Measurements from ENCODE around the gene PRCD. TPM values are rescaled to one million over a fixed set of nuclear protein-coding genes. Genes with fewer than 3 reads are reported as not detected.
A peak's percentile ranks its signal among the peaks of the same experiment; 100 is the strongest.

Gene PRCD
- polyA plus RNA-seq, 1 of the 3 experiments (the other 2 are of a cell fraction), result 2.2 TPM

DNA sequence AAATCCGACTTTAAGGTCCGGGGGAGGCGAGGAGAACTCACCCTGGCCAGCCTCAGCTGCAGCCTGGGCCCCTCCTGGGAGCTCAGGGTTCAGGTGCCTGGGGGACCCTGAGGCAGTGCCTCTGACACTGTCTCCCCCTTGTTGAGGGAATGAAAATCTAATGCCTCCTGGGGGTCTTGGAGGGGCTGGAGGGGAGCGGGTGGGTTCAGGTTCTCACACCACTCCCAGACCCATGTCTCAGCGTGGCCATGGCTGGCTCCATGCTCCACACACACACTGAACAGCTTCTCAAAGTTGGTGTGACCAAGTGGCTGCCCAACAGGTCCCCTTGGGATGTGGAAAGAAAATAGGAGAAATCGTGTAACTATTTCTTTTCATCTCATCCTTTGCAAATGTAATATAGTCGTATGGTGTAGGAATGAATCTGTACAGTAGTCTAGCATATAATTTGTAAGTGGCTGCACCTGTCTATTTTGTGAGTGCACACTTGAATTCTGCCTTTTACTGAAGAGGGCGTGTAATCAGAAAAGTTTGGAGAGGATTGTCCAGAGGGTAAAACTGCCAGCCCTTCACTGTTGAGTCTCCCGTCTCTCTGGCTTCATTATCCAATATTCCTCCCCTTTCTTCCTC lies 788 bp upstream of the PRCD start:
- peaks cover 48% of the 10 kb centered on the region for H3K27me3 ChIP-seq (ENCODE audit: insufficient read depth)
- H3K9ac ChIP-seq, result no peak overlapping the region
- H3K4me3 ChIP-seq (ENCODE audit: low read depth in 2 of 2, low read length in 1 of 2), result no peak overlapping the region; a peak in 1 of 4 replicates
- H3K79me2 ChIP-seq (ENCODE audit: insufficient read depth), result no peaks in the 10 kb centered on the region
- H3K4me1 ChIP-seq (ENCODE audit: control insufficient read depth in 1 of 2, insufficient read depth in 2 of 2, low read depth in 1 of 2, low read length in 1 of 2), result peaks cover 3 to 85% of the 10 kb centered on the region in 2 experiments; a peak in 3 of 4 replicates
- H4K20me1 ChIP-seq (ENCODE audit: insufficient read depth), result no peaks in the 10 kb centered on the region
- H3K9me3 ChIP-seq, result no peaks in the 10 kb centered on the region
- no peaks in the 10 kb centered on the region for H3K36me3 ChIP-seq (replicated peaks in 1 of 2; ENCODE audit: control insufficient read depth in 1 of 2, insufficient read depth in 2 of 2, low read length in 1 of 2)
- no peak overlapping the region for H3K4me2 ChIP-seq
- ChIA-PET POLR2A (interaction anchor here (1.9 to 2.1 kb wide), 2 partner anchors 10 to 11 kb away, joined by 9 to 34 read pairs; no protein-coding TSS in a partner anchor), CTCF (interaction anchor here (0.6 to 15.7 kb wide), 7 partner anchors 3 to 142 kb away, joined by 3 to 679 read pairs (median 29); partner anchors contain the start of genes CYGB and PRCD)
- H3K27ac ChIP-seq (ENCODE audit: low read depth in 2 of 2, low read length in 1 of 2), result peak overlapping the region in 1 of 2 experiments; percentile 99; a peak in 2 of 4 replicates
- no peaks in the 10 kb centered on the region for H3K9me2 ChIP-seq
- WGBS (ENCODE audit: low lambda C conversion rate), result 84% methylated on average over 9 of the region's 9 CpGs
- DNase-seq, result no peak
- no peak for TF ChIP-seq RXRA (IDR thresholded peaks at IDR 0.05; ENCODE audit: borderline replicate concordance, low read depth)
- no peak overlapping the region for H2AFZ ChIP-seq (ENCODE audit: low read depth)
- peaks cover 3% of the 10 kb centered on the region for H3F3A ChIP-seq (replicated peaks; ENCODE audit: insufficient read depth)

DNA sequence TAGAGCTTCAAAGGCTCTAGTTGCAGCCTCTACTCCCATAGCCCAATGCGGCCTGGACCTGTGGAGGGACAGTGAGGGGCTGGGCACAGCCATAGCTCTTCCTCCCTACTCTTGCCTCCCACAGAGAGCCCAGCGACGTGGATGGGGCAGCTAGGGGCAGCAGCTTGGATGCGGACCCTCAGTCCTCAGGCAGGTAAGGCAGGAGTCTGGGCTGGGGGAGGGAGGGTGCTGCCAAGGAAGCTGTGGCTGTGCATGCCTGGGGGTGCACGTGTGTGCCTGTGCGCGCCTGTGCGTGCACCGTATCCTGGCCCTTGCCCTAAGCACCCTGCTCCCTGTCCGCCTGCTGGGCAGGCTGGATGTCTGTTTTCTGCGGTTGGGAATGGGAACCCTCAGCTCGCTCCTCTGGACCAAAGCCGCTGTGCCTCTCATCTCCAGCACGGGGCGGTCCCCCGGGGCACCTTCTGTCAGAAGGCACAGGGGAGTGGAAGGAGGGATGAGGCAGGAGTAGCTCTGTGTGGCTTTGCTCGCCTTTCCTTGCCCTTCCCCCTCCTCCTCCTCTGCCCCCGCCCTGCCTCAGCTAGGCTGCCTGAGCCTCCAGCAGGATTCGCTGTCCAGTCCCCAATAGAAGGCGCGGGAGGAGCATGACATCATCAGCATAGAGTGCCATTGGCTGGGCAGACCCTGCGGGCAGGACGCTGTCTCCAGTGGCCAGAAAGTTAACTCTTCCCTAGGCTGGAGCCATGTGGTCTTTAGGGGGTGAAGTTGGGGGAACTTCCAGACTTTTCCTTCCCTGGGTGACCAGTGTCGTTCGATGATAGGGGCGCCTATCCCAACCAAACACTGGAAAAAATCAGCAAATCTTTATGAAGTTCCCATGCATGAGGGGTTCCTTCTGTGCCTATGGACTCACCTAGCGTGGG lies 797 bp downstream of the PRCD start:
- peaks cover 42% of the 10 kb centered on the region for H3K27me3 ChIP-seq (ENCODE audit: insufficient read depth)
- peak; percentile 93 for DNase-seq
- no peaks in the 10 kb centered on the region for H3K9me2 ChIP-seq
- 8% methylated on average over 19 of the region's 27 CpGs for WGBS (ENCODE audit: low lambda C conversion rate)
- peak overlapping the region; percentile 75; the same call in 1 of the 2 replicates for H2AFZ ChIP-seq (ENCODE audit: low read depth)
- H3K36me3 ChIP-seq (replicated peaks in 1 of 2; ENCODE audit: control insufficient read depth in 1 of 2, insufficient read depth in 2 of 2, low read length in 1 of 2), result no peaks in the 10 kb centered on the region
- H4K20me1 ChIP-seq (ENCODE audit: insufficient read depth), result no peaks in the 10 kb centered on the region
- no peaks in the 10 kb centered on the region for H3K9me3 ChIP-seq
- no peaks in the 10 kb centered on the region for H3K79me2 ChIP-seq (ENCODE audit: insufficient read depth)
- H3K27ac ChIP-seq (ENCODE audit: low read depth in 2 of 2, low read length in 1 of 2), result peak overlapping the region in 1 of 2 experiments; percentile 99; a peak in 2 of 4 replicates
- peak overlapping the region; percentile 37 to 41 for H3K4me3 ChIP-seq (ENCODE audit: low read depth in 2 of 2, low read length in 1 of 2)
- peaks cover 10 to 88% of the 10 kb centered on the region in 2 experiments; a peak in 3 of 4 replicates for H3K4me1 ChIP-seq (ENCODE audit: control insufficient read depth in 1 of 2, insufficient read depth in 2 of 2, low read depth in 1 of 2, low read length in 1 of 2)
- H3F3A ChIP-seq (replicated peaks; ENCODE audit: insufficient read depth), result peaks cover 3% of the 10 kb centered on the region
- ChIA-PET POLR2A (interaction anchor here (0.5 to 2.1 kb wide), 10 partner anchors 11 to 548 kb away, joined by 3 to 34 read pairs (median 4); no protein-coding TSS in a partner anchor), CTCF (interaction anchor here (0.7 to 15.7 kb wide), 10 partner anchors 8 to 1282 kb away, joined by 3 to 679 read pairs (median 4); partner anchors contain the start of gene CYGB)
- H3K4me2 ChIP-seq, result peak overlapping the region; percentile 57
- H3K9ac ChIP-seq, result no peak overlapping the region
- TF ChIP-seq MEF2A (IDR thresholded peaks at IDR 0.05; ENCODE audit: borderline replicate concordance, low read depth) (no peak), FOSL2 (IDR thresholded peaks at IDR 0.05; ENCODE audit: borderline replicate concordance, low read depth) (no peak), GATA2 (CRISPR knock-in tag; IDR thresholded peaks at IDR 0.05) (no peak), CHD2 (IDR thresholded peaks at IDR 0.05; ENCODE audit: low read length, partially characterized antibody) (peak; percentile 96), NFIC (IDR thresholded peaks at IDR 0.05; ENCODE audit: borderline replicate concordance) (no peak), TAF1 (IDR thresholded peaks at IDR 0.05; ENCODE audit: borderline replicate concordance, low read depth, low read length) (peak; percentile 45), GABPA (IDR thresholded peaks at IDR 0.05; ENCODE audit: low read depth) (no peak), EZH2phosphoT487 (IDR thresholded peaks at IDR 0.05; ENCODE audit: borderline replicate concordance, low read depth) (no peak), JUND (IDR thresholded peaks at IDR 0.05) (no peak), ELF1 (IDR thresholded peaks at IDR 0.05) (no peak), RAD21 (IDR thresholded peaks at IDR 0.05; ENCODE audit: low read length) (peak; percentile 13; the same call in 1 of the 2 replicates), RCOR1 (IDR thresholded peaks at IDR 0.05; ENCODE audit: low read length) (peak; percentile 75; the same call in 1 of the 2 replicates), RXRA (IDR thresholded peaks at IDR 0.05; ENCODE audit: borderline replicate concordance, low read depth) (no peak), RFX5 (IDR thresholded peaks at IDR 0.05; ENCODE audit: low read length) (peak; percentile 92), FOXJ3 (CRISPR knock-in tag; IDR thresholded peaks at IDR 0.05) (peak; percentile 70; the same call in 1 of the 2 replicates), FOXM1 (IDR thresholded peaks at IDR 0.05; ENCODE audit: low read depth) (no peak), SIN3A (IDR thresholded peaks at IDR 0.05; ENCODE audit: borderline replicate concordance, low read depth, low read length) (no peak), TCF12 (IDR thresholded peaks at IDR 0.05) (no peak; the same call in 1 of the 2 replicates)
- TF ChIP-seq, protein P1, sequence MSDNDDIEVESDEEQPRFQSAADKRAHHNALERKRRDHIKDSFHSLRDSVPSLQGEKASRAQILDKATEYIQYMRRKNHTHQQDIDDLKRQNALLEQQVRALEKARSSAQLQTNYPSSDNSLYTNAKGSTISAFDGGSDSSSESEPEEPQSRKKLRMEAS (IDR thresholded peaks at IDR 0.05; ENCODE audit: low read depth), result peak; percentile 92
- TF ChIP-seq, protein P2, sequence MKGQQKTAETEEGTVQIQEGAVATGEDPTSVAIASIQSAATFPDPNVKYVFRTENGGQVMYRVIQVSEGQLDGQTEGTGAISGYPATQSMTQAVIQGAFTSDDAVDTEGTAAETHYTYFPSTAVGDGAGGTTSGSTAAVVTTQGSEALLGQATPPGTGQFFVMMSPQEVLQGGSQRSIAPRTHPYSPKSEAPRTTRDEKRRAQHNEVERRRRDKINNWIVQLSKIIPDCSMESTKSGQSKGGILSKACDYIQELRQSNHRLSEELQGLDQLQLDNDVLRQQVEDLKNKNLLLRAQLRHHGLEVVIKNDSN (IDR thresholded peaks at IDR 0.05; ENCODE audit: borderline replicate concordance, low read depth), result no peak
- TF ChIP-seq, protein P3, sequence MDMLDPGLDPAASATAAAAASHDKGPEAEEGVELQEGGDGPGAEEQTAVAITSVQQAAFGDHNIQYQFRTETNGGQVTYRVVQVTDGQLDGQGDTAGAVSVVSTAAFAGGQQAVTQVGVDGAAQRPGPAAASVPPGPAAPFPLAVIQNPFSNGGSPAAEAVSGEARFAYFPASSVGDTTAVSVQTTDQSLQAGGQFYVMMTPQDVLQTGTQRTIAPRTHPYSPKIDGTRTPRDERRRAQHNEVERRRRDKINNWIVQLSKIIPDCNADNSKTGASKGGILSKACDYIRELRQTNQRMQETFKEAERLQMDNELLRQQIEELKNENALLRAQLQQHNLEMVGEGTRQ (IDR thresholded peaks at IDR 0.05; ENCODE audit: borderline replicate concordance, low read depth, low read length), result no peak
- TF ChIP-seq, protein P4, sequence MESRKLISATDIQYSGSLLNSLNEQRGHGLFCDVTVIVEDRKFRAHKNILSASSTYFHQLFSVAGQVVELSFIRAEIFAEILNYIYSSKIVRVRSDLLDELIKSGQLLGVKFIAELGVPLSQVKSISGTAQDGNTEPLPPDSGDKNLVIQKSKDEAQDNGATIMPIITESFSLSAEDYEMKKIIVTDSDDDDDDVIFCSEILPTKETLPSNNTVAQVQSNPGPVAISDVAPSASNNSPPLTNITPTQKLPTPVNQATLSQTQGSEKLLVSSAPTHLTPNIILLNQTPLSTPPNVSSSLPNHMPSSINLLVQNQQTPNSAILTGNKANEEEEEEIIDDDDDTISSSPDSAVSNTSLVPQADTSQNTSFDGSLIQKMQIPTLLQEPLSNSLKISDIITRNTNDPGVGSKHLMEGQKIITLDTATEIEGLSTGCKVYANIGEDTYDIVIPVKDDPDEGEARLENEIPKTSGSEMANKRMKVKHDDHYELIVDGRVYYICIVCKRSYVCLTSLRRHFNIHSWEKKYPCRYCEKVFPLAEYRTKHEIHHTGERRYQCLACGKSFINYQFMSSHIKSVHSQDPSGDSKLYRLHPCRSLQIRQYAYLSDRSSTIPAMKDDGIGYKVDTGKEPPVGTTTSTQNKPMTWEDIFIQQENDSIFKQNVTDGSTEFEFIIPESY (IDR thresholded peaks at IDR 0.05; ENCODE audit: borderline replicate concordance, low read depth), result no peak

All from SK-N-SH (cell line).